Measurements from ENCODE around the gene NDC80.

- TF ChIP-seq CTCF (conservative IDR thresholded peaks at IDR 0.05), result no peak
- no peak for TF ChIP-seq ZFX (IDR thresholded peaks at IDR 0.05)
These were observed 34.9 kb upstream of the NDC80 start for GRCh38 chr18:2536493-2536892.
